ENCODE results near the gene FBXO11. TPM values are rescaled to one million over a fixed set of nuclear protein-coding genes. Genes with fewer than 3 reads are reported as not detected.

Gene FBXO11
- total RNA-seq, 1 donor from 2014 or later, result 89.1 TPM

- peaks cover 22% of the 10 kb centered on the region for H3K4me1 Mint-ChIP-seq
- peak within 1 kb of the TSS; percentile 83 for H3K27ac Mint-ChIP-seq
- POLR2A ChIA-PET, result interaction anchor here (0.7 to 1.9 kb wide), 21 partner anchors 10 to 800 kb away, joined by 3 to 11 read pairs (median 4); partner anchors contain the start of genes FBXO11 and MSH2
- no peaks in the 10 kb centered on the region for H3K27me3 Mint-ChIP-seq
- DNase-seq, result peak; percentile 93
- H3K4me3 Mint-ChIP-seq, result peak within 1 kb of the TSS; percentile 92
- no peak for TF ChIP-seq CTCF (IDR thresholded peaks at IDR 0.05)
- ATAC-seq (ENCODE audit: low read depth), result peak; percentile 89
- no peaks in the 10 kb centered on the region for H3K9me3 Mint-ChIP-seq
- CTCF ChIA-PET, result interaction anchor here (0.7 to 1.6 kb wide), 3 partner anchors 262 to 448 kb away, joined by 3 to 5 read pairs (median 4); no protein-coding TSS in a partner anchor
- peaks cover 6% of the 10 kb centered on the region for H3K36me3 Mint-ChIP-seq (ENCODE audit: low read depth)
- intact Hi-C loops (cut with micrococcal nuclease), result loop anchor here (1.0 to 5.0 kb wide), 8 partner anchors 16 to 866 kb away; partner anchors contain the start of genes FBXO11 and MCFD2
Measured at GRCh38 chr2:47782671-47783485, 123.4 kb downstream of the FBXO11 start, which contains the start of gene MSH6. TSS of gene MSH6 (plus strand) at chr2:47783145. CDS start at chr2:47783234, 89 bp downstream.

- ChIA-PET POLR2A (interaction anchor here (0.6 to 1.8 kb wide), 16 partner anchors 9 to 797 kb away, joined by 3 to 11 read pairs (median 4); partner anchors contain the start of gene MSH2), CTCF (interaction anchor here (0.9 to 1.1 kb wide), 2 partner anchors 15 to 345 kb away, joined by 4 read pairs; no protein-coding TSS in a partner anchor)
- peak overlapping the region; percentile 86 for H3K4me3 Mint-ChIP-seq
- intact Hi-C loops (cut with micrococcal nuclease), result loop anchor here (2.0 to 5.0 kb wide), 6 partner anchors 16 to 865 kb away; partner anchors contain the start of gene MCFD2
- no peak for ATAC-seq (ENCODE audit: low read depth)
- no peaks in the 10 kb centered on the region for H3K9me3 Mint-ChIP-seq
- H3K27ac Mint-ChIP-seq, result peak overlapping the region; percentile 76
- TF ChIP-seq CTCF (IDR thresholded peaks at IDR 0.05), result no peak
- peaks cover 22% of the 10 kb centered on the region for H3K4me1 Mint-ChIP-seq
- no peak for DNase-seq
- peaks cover 6% of the 10 kb centered on the region for H3K36me3 Mint-ChIP-seq (ENCODE audit: low read depth)
- no peaks in the 10 kb centered on the region for H3K27me3 Mint-ChIP-seq
Measured at GRCh38 chr2:47782381-47782670, 124.0 kb downstream of the FBXO11 start.

- no peak for ATAC-seq (ENCODE audit: low read depth)
- ChIA-PET POLR2A (no interaction called here), CTCF (interaction anchor here (1.2 kb wide), 1 partner anchor 12 kb away, joined by 5 read pairs; no protein-coding TSS in a partner anchor)
- Mint-ChIP-seq H3K4me3 (no peak overlapping the region), H3K27ac (no peak overlapping the region), H3K9me3 (no peaks in the 10 kb centered on the region), H3K36me3 (ENCODE audit: low read depth) (peaks cover 2% of the 10 kb centered on the region), H3K27me3 (no peaks in the 10 kb centered on the region), H3K4me1 (peaks cover 4% of the 10 kb centered on the region)
- TF ChIP-seq CTCF (IDR thresholded peaks at IDR 0.05), result no peak
- intact Hi-C loops (cut with micrococcal nuclease), result no loop called here
- DNase-seq, result no peak
Measured at GRCh38 chr2:47779426-47779790, 126.9 kb downstream of the FBXO11 start.

GRCh38 chr2:47778698-47779425, 127.4 kb downstream of the FBXO11 start:
- intact Hi-C loops (cut with micrococcal nuclease), result no loop called here
- Mint-ChIP-seq H3K4me1 (no peaks in the 10 kb centered on the region), H3K36me3 (ENCODE audit: low read depth) (peaks cover 2% of the 10 kb centered on the region), H3K27ac (no peak overlapping the region), H3K27me3 (no peaks in the 10 kb centered on the region), H3K4me3 (no peak overlapping the region), H3K9me3 (no peaks in the 10 kb centered on the region)
- ATAC-seq (ENCODE audit: low read depth), result no peak
- ChIA-PET POLR2A (no interaction called here), CTCF (interaction anchor here (1.2 kb wide), 1 partner anchor 11 kb away, joined by 5 read pairs; no protein-coding TSS in a partner anchor)
- no peak for TF ChIP-seq CTCF (IDR thresholded peaks at IDR 0.05)
- DNase-seq, result no peak

All from activated B cell treated with CpG ODN at 0.5 μM for 24 hours (primary cell).